ENCODE data around the gene KRT4. TPM values are rescaled to one million over a fixed set of nuclear protein-coding genes. Genes with fewer than 3 reads are reported as not detected.

The KRT4 gene
- total RNA-seq, 1 experiment from 2014 or later = 5.2 TPM

DNA sequence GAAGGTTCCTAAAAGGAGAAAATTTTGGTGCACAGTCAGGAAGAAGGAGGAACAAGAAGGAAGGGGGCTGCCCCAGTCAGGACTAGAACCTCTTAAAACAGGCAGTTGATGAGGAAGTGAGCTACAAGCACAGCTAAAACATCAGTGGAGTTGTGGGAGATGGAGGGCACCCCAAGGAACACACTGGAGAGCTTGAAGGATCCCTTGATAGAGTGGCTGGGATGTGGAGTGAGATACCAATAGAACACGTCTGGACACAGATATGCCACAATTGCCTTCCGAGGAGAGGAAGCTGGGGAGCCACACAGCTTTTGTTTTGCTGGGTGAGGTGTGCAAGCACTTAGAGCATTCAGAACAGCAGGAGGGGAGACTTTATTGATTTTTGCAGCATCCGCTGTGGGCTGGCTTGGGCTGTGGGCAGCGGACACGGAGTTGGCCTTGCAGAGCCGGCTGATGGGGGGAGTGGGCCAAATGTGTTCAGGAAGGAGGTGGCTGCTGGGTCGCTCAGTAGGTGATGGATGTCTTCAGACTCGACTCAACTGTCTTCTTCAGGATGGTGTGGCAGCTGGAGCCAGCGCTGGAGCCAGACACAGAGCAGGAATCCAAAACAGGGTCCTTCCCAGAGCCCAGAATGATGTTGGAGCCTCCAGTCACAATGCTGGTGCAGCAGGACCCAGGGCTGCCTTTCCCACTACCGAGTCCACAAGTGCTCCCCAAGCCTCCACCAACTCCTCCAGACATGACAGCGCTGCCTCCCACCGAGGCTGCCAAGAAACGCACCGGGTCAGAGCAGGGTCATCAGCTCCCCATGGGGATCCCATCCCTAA is 24.9 kb upstream of the KRT4 start:
- no peak overlapping the region for H3K4me3 Mint-ChIP-seq (ENCODE audit: unreplicated experiment)
- intact Hi-C loops (cut with micrococcal nuclease; ENCODE audit: unreplicated experiment) = no loop called here
- no peaks in the 10 kb centered on the region for H3K9me3 ChIP-seq
- POLR2A ChIA-PET = no interaction called here
- no peaks in the 10 kb centered on the region for H3K4me1 ChIP-seq
- no TSS peak for BruUV-seq (replicated peaks)
- H3K36me3 Mint-ChIP-seq (ENCODE audit: insufficient read depth, unreplicated experiment) = no peaks in the 10 kb centered on the region
- no peaks in the 10 kb centered on the region for H3K36me3 ChIP-seq (ENCODE audit: control insufficient read depth, insufficient read depth, low read length)
- H3K27ac Mint-ChIP-seq (ENCODE audit: unreplicated experiment) = no peak overlapping the region
- TF ChIP-seq, protein P1, sequence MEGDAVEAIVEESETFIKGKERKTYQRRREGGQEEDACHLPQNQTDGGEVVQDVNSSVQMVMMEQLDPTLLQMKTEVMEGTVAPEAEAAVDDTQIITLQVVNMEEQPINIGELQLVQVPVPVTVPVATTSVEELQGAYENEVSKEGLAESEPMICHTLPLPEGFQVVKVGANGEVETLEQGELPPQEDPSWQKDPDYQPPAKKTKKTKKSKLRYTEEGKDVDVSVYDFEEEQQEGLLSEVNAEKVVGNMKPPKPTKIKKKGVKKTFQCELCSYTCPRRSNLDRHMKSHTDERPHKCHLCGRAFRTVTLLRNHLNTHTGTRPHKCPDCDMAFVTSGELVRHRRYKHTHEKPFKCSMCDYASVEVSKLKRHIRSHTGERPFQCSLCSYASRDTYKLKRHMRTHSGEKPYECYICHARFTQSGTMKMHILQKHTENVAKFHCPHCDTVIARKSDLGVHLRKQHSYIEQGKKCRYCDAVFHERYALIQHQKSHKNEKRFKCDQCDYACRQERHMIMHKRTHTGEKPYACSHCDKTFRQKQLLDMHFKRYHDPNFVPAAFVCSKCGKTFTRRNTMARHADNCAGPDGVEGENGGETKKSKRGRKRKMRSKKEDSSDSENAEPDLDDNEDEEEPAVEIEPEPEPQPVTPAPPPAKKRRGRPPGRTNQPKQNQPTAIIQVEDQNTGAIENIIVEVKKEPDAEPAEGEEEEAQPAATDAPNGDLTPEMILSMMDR (IDR thresholded peaks at IDR 0.05; ENCODE audit: insufficient read depth in 1 of 2, low read depth in 1 of 2, low read length in 1 of 2, severe bottlenecking in 1 of 2, unreplicated experiment in 1 of 2) = no peak
- peaks cover 9% of the 10 kb centered on the region for H3K4me1 Mint-ChIP-seq (ENCODE audit: low read depth, unreplicated experiment)
- no peak for DNase-seq
- CTCF ChIA-PET = no interaction called here
- peaks cover 5% of the 10 kb centered on the region for H3K27me3 Mint-ChIP-seq (ENCODE audit: insufficient read depth, unreplicated experiment)
- H3K4me3 ChIP-seq (ENCODE audit: low read depth, low read length) = no peak overlapping the region
- H3K27me3 ChIP-seq (replicated peaks; ENCODE audit: control insufficient read depth, insufficient read depth, low read length) = no peaks in the 10 kb centered on the region
- H3K9me3 Mint-ChIP-seq (ENCODE audit: unreplicated experiment) = no peaks in the 10 kb centered on the region

DNA sequence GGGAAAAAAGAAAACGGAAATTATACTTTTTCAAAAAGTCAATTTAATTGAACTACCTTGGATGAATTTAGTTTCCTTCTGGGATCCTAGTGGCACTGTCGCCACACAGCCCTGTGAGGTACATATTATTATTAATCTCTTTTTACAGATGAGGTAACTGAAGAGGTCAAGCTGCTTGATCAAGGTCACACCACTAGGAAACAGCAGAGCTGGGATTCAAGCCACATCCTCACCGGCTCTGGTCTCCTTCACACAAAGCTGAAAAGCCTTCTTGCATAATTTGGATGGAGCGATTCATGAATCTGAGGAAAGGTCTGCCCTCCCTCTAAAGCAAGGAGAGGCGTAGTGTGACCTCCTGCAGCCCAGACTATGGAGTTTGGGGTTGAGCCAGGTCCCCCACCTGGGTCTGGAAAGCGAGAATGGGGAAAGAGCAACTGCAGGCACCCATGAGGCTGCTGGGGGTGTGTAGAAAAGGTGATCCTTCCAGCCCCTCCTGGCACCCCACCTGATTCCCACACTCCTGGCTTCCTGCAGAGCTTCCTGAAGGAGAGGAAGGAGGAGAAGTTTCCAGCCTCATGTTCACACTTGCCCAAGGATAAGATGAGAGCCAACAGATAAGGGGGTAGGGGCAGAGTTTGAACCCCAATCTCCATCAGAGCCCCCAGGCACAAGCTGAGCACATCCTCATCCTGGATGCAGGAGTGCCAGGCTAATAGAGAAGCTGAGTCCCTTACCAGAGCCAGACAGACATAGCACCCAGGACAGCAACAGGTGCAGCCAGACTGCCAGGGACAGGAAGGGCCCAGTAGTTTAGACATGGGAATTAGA is 24.1 kb upstream of the KRT4 start:
- no peak overlapping the region for H3K4me3 Mint-ChIP-seq (ENCODE audit: unreplicated experiment)
- Histone ChIP-seq H3K4me3 (ENCODE audit: low read depth, low read length) (no peak overlapping the region), H3K27me3 (replicated peaks; ENCODE audit: control insufficient read depth, insufficient read depth, low read length) (no peaks in the 10 kb centered on the region), H3K4me1 (peaks cover 5% of the 10 kb centered on the region), H3K9me3 (no peaks in the 10 kb centered on the region), H3K36me3 (ENCODE audit: control insufficient read depth, insufficient read depth, low read length) (no peaks in the 10 kb centered on the region)
- POLR2A ChIA-PET = no interaction called here
- peaks cover 10% of the 10 kb centered on the region for H3K4me1 Mint-ChIP-seq (ENCODE audit: low read depth, unreplicated experiment)
- TF ChIP-seq, protein P1 (IDR thresholded peaks at IDR 0.05; ENCODE audit: insufficient read depth in 1 of 2, low read depth in 1 of 2, low read length in 1 of 2, severe bottlenecking in 1 of 2, unreplicated experiment in 1 of 2) = no peak
- no peaks in the 10 kb centered on the region for H3K9me3 Mint-ChIP-seq (ENCODE audit: unreplicated experiment)
- peaks cover 5% of the 10 kb centered on the region for H3K27me3 Mint-ChIP-seq (ENCODE audit: insufficient read depth, unreplicated experiment)
- H3K27ac Mint-ChIP-seq (ENCODE audit: unreplicated experiment) = no peak overlapping the region
- CTCF ChIA-PET = no interaction called here
- BruUV-seq (replicated peaks) = no TSS peak
- DNase-seq = no peak
- H3K36me3 Mint-ChIP-seq (ENCODE audit: insufficient read depth, unreplicated experiment) = no peaks in the 10 kb centered on the region
- intact Hi-C loops (cut with micrococcal nuclease; ENCODE audit: unreplicated experiment) = no loop called here

- Mint-ChIP-seq H3K9me3 (ENCODE audit: unreplicated experiment) (no peaks in the 10 kb centered on the region), H3K27me3 (ENCODE audit: insufficient read depth, unreplicated experiment) (peaks cover 5% of the 10 kb centered on the region), H3K4me3 (ENCODE audit: unreplicated experiment) (no peak overlapping the region), H3K27ac (ENCODE audit: unreplicated experiment) (no peak overlapping the region), H3K4me1 (ENCODE audit: low read depth, unreplicated experiment) (peaks cover 16% of the 10 kb centered on the region), H3K36me3 (ENCODE audit: insufficient read depth, unreplicated experiment) (no peaks in the 10 kb centered on the region)
- Histone ChIP-seq H3K9me3 (no peaks in the 10 kb centered on the region), H3K36me3 (ENCODE audit: control insufficient read depth, insufficient read depth, low read length) (no peaks in the 10 kb centered on the region), H3K27me3 (replicated peaks; ENCODE audit: control insufficient read depth, insufficient read depth, low read length) (no peaks in the 10 kb centered on the region), H3K4me3 (ENCODE audit: low read depth, low read length) (no peak overlapping the region), H3K4me1 (peaks cover 10% of the 10 kb centered on the region)
- CTCF ChIA-PET = interaction anchor here (0.6 kb wide), 1 partner anchor 53 kb away, joined by 8 read pairs; no protein-coding TSS in a partner anchor
- no TSS peak for BruUV-seq (replicated peaks)
- TF ChIP-seq, protein P1 (IDR thresholded peaks at IDR 0.05; ENCODE audit: insufficient read depth in 1 of 2, low read depth in 1 of 2, low read length in 1 of 2, severe bottlenecking in 1 of 2, unreplicated experiment in 1 of 2) = no peak
- POLR2A ChIA-PET = no interaction called here
- intact Hi-C loops (cut with micrococcal nuclease; ENCODE audit: unreplicated experiment) = no loop called here
- DNase-seq = no peak
Measured at GRCh38 chr12:52837413-52837741, 23.5 kb upstream of the KRT4 start.
